Measurements from ENCODE around the gene TMEM53. TPM values are rescaled to one million over a fixed set of nuclear protein-coding genes. Genes with fewer than 3 reads are reported as not detected.

The TMEM53 gene
- total RNA-seq, 5 donors from 2014 or later (not counting 1 experiment from before 2014, with no cell fraction given), result 1.1 to 2.8 (median 2.2) TPM

GRCh38 chr1:44611419-44611818 is 62.9 kb downstream of the TMEM53 start:
- H3K27me3 Mint-ChIP-seq, result no peaks in the 10 kb centered on the region
- POLR2A ChIA-PET, result no interaction called here

DNA sequence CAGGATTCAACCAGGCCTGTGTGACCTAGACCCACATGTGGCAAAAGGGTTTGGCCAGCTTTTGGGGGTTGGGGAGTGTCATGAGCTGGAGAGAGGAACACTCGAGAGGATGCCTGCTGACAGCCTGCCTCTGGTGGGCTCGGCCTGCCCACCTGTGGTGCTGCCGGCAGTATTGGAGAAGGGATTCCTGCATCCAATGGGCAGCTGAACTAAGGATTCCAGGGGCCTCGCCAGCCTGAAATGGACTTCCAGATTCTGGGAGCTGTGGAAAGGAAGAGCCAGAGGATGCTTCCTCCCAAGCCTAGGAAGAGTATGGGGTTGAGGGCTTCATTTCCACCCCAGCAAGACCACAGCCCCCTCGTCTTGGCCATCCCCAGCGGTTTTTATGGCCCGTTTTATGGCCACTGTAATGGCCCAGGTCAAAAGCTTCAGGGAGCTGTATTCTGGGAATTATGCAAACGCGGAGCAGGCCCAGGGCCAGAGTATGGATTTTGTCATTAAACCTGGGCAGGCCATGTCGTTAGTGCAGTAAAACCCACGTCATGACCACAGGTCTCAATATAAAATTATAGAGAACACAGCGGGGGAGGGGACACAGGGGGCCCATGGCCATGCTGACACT is 63.6 kb downstream of the TMEM53 start:
- no peaks in the 10 kb centered on the region for H3K9me3 Mint-ChIP-seq
- no peaks in the 10 kb centered on the region for H3K9me3 ChIP-seq
- H3K36me3 ChIP-seq (ENCODE audit: control insufficient read depth in 2 of 2, extremely low read depth in 1 of 2, insufficient read depth in 1 of 2, low read length in 1 of 2), result no peaks in the 10 kb centered on the region
- H3K27me3 ChIP-seq (replicated peaks in 1 of 2; ENCODE audit: control insufficient read depth in 2 of 2, extremely low read depth in 1 of 2, insufficient read depth in 2 of 2, low read length in 1 of 2), result peaks cover 0 to 13% of the 10 kb centered on the region in 2 experiments
- no peak overlapping the region for H3K4me3 ChIP-seq (ENCODE audit: control insufficient read depth in 1 of 2, extremely low read depth in 1 of 2, low read length in 1 of 2)
- ChIA-PET CTCF (no interaction called here), POLR2A (no interaction called here)
- DNase-seq (no peak), ATAC-seq (replicated peaks in 1 of 4) (no peak)
- no peaks in the 10 kb centered on the region for H3K36me3 Mint-ChIP-seq
- H3K4me1 Mint-ChIP-seq, result no peaks in the 10 kb centered on the region
- no peak overlapping the region for H3K27ac Mint-ChIP-seq
- H3K27me3 Mint-ChIP-seq, result no peaks in the 10 kb centered on the region
- WGBS (ENCODE audit: insufficient coverage), result 68% methylated on average over 6 of the region's 12 CpGs
- no peaks in the 10 kb centered on the region for H3K4me1 ChIP-seq (ENCODE audit: control insufficient read depth in 1 of 2, extremely low read depth in 1 of 2, insufficient read depth in 2 of 2, low read length in 2 of 2)
- no peak overlapping the region for H3K4me3 Mint-ChIP-seq
- no peak overlapping the region for H3K27ac ChIP-seq (ENCODE audit: low read length)

More at GRCh38 chr1:44611419-44611818, 62.9 kb downstream of the TMEM53 start:
- ATAC-seq (replicated peaks in 1 of 4) (no peak), DNase-seq (no peak)
- no peak overlapping the region for H3K4me3 ChIP-seq (ENCODE audit: control insufficient read depth in 1 of 2, extremely low read depth in 1 of 2, low read length in 1 of 2)
- H3K9me3 ChIP-seq, result no peaks in the 10 kb centered on the region
- Mint-ChIP-seq H3K9me3 (no peaks in the 10 kb centered on the region), H3K27ac (no peak overlapping the region), H3K36me3 (no peaks in the 10 kb centered on the region), H3K4me3 (no peak overlapping the region), H3K4me1 (no peaks in the 10 kb centered on the region)
- peaks cover 0 to 12% of the 10 kb centered on the region in 2 experiments for H3K27me3 ChIP-seq (replicated peaks in 1 of 2; ENCODE audit: control insufficient read depth in 2 of 2, extremely low read depth in 1 of 2, insufficient read depth in 2 of 2, low read length in 1 of 2)
- H3K4me1 ChIP-seq (ENCODE audit: control insufficient read depth in 1 of 2, extremely low read depth in 1 of 2, insufficient read depth in 2 of 2, low read length in 2 of 2), result no peaks in the 10 kb centered on the region
- CTCF ChIA-PET, result interaction anchor here (0.6 to 0.7 kb wide), 2 partner anchors 42 to 106 kb away, joined by 3 to 4 read pairs; no protein-coding TSS in a partner anchor
- WGBS (ENCODE audit: insufficient coverage), result 73% methylated on average over 3 of the region's 5 CpGs
- H3K36me3 ChIP-seq (ENCODE audit: control insufficient read depth in 2 of 2, extremely low read depth in 1 of 2, insufficient read depth in 1 of 2, low read length in 1 of 2), result no peaks in the 10 kb centered on the region
- no peak overlapping the region for H3K27ac ChIP-seq (ENCODE audit: low read length)

- Mint-ChIP-seq H3K9me3 (no peaks in the 10 kb centered on the region), H3K36me3 (no peaks in the 10 kb centered on the region), H3K4me3 (no peak overlapping the region), H3K27me3 (no peaks in the 10 kb centered on the region), H3K4me1 (no peaks in the 10 kb centered on the region), H3K27ac (no peak overlapping the region)
- 87% methylated on average over 8 of the region's 25 CpGs for WGBS (ENCODE audit: insufficient coverage)
- ATAC-seq (replicated peaks in 1 of 4) (no peak), DNase-seq (no peak)
- no peaks in the 10 kb centered on the region for H3K9me3 ChIP-seq
- H3K4me3 ChIP-seq (ENCODE audit: control insufficient read depth in 1 of 2, extremely low read depth in 1 of 2, low read length in 1 of 2), result no peak overlapping the region
- ChIA-PET CTCF (interaction anchor here in 1 of 2 donors (1.1 kb wide), 1 partner anchor 43 kb away, joined by 3 read pairs; no protein-coding TSS in a partner anchor), POLR2A (no interaction called here)
- H3K4me1 ChIP-seq (ENCODE audit: control insufficient read depth in 1 of 2, extremely low read depth in 1 of 2, insufficient read depth in 2 of 2, low read length in 2 of 2), result no peaks in the 10 kb centered on the region
- H3K27me3 ChIP-seq (replicated peaks in 1 of 2; ENCODE audit: control insufficient read depth in 2 of 2, extremely low read depth in 1 of 2, insufficient read depth in 2 of 2, low read length in 1 of 2), result peaks cover 0 to 14% of the 10 kb centered on the region in 2 experiments
- no peaks in the 10 kb centered on the region for H3K36me3 ChIP-seq (ENCODE audit: control insufficient read depth in 2 of 2, extremely low read depth in 1 of 2, insufficient read depth in 1 of 2, low read length in 1 of 2)
- no peak overlapping the region for H3K27ac ChIP-seq (ENCODE audit: low read length)
Measured at GRCh38 chr1:44609768-44610526, 64.3 kb downstream of the TMEM53 start.

GRCh38 chr1:44609412-44609767 is 64.9 kb downstream of the TMEM53 start:
- no peaks in the 10 kb centered on the region for H3K36me3 ChIP-seq (ENCODE audit: control insufficient read depth in 2 of 2, extremely low read depth in 1 of 2, insufficient read depth in 1 of 2, low read length in 1 of 2)
- Mint-ChIP-seq H3K4me3 (no peak overlapping the region), H3K27me3 (no peaks in the 10 kb centered on the region), H3K4me1 (no peaks in the 10 kb centered on the region), H3K27ac (no peak overlapping the region), H3K36me3 (no peaks in the 10 kb centered on the region), H3K9me3 (no peaks in the 10 kb centered on the region)
- ChIA-PET POLR2A (no interaction called here), CTCF (interaction anchor here in 1 of 2 donors (1.1 kb wide), 1 partner anchor 43 kb away, joined by 3 read pairs; no protein-coding TSS in a partner anchor)
- H3K4me1 ChIP-seq (ENCODE audit: control insufficient read depth in 1 of 2, extremely low read depth in 1 of 2, insufficient read depth in 2 of 2, low read length in 2 of 2), result no peaks in the 10 kb centered on the region
- peak in 16 of 35 experiments; percentile 4 to 43 (median 18) for DNase-seq
- H3K4me3 ChIP-seq (ENCODE audit: control insufficient read depth in 1 of 2, extremely low read depth in 1 of 2, low read length in 1 of 2), result no peak overlapping the region
- WGBS (ENCODE audit: insufficient coverage), result 73% methylated on average over 5 of the region's 10 CpGs
- peaks cover 0 to 14% of the 10 kb centered on the region in 2 experiments for H3K27me3 ChIP-seq (replicated peaks in 1 of 2; ENCODE audit: control insufficient read depth in 2 of 2, extremely low read depth in 1 of 2, insufficient read depth in 2 of 2, low read length in 1 of 2)
- H3K9me3 ChIP-seq, result no peaks in the 10 kb centered on the region
- no peak for ATAC-seq (replicated peaks in 1 of 4)
- no peak overlapping the region for H3K27ac ChIP-seq (ENCODE audit: low read length)

- Mint-ChIP-seq H3K27ac (no peak overlapping the region), H3K27me3 (no peaks in the 10 kb centered on the region), H3K36me3 (no peaks in the 10 kb centered on the region), H3K9me3 (no peaks in the 10 kb centered on the region), H3K4me1 (no peaks in the 10 kb centered on the region), H3K4me3 (no peak overlapping the region)
- CTCF ChIA-PET, result interaction anchor here (0.6 to 1.3 kb wide), 2 partner anchors 45 to 246 kb away, joined by 3 read pairs; no protein-coding TSS in a partner anchor
- POLR2A ChIA-PET, result no interaction called here
- H3K4me1 ChIP-seq (ENCODE audit: control insufficient read depth in 1 of 2, extremely low read depth in 1 of 2, insufficient read depth in 2 of 2, low read length in 2 of 2), result no peaks in the 10 kb centered on the region
- 93% methylated on average over 3 of the region's 6 CpGs for WGBS (ENCODE audit: insufficient coverage)
- H3K27ac ChIP-seq (ENCODE audit: low read length), result no peak overlapping the region
- peaks cover 0 to 20% of the 10 kb centered on the region in 2 experiments for H3K27me3 ChIP-seq (replicated peaks in 1 of 2; ENCODE audit: control insufficient read depth in 2 of 2, extremely low read depth in 1 of 2, insufficient read depth in 2 of 2, low read length in 1 of 2)
- no peak for ATAC-seq (replicated peaks in 1 of 4)
- no peaks in the 10 kb centered on the region for H3K9me3 ChIP-seq
- DNase-seq, result no peak
- no peak overlapping the region for H3K4me3 ChIP-seq (ENCODE audit: control insufficient read depth in 1 of 2, extremely low read depth in 1 of 2, low read length in 1 of 2)
- H3K36me3 ChIP-seq (ENCODE audit: control insufficient read depth in 2 of 2, extremely low read depth in 1 of 2, insufficient read depth in 1 of 2, low read length in 1 of 2), result no peaks in the 10 kb centered on the region
Measured at GRCh38 chr1:44608141-44608540, 66.1 kb downstream of the TMEM53 start.

- DNase-seq, result no peak
- Histone ChIP-seq H3K9me3 (no peaks in the 10 kb centered on the region), H3K27me3 (replicated peaks in 1 of 2; ENCODE audit: control insufficient read depth in 2 of 2, extremely low read depth in 1 of 2, insufficient read depth in 2 of 2, low read length in 1 of 2) (peaks cover 0 to 26% of the 10 kb centered on the region in 2 experiments), H3K4me3 (ENCODE audit: control insufficient read depth in 1 of 2, extremely low read depth in 1 of 2, low read length in 1 of 2) (no peak overlapping the region), H3K27ac (ENCODE audit: low read length) (no peak overlapping the region), H3K36me3 (ENCODE audit: control insufficient read depth in 2 of 2, extremely low read depth in 1 of 2, insufficient read depth in 1 of 2, low read length in 1 of 2) (no peaks in the 10 kb centered on the region), H3K4me1 (ENCODE audit: control insufficient read depth in 1 of 2, extremely low read depth in 1 of 2, insufficient read depth in 2 of 2, low read length in 2 of 2) (no peaks in the 10 kb centered on the region)
- Mint-ChIP-seq H3K27ac (no peak overlapping the region), H3K4me3 (no peak overlapping the region), H3K9me3 (no peaks in the 10 kb centered on the region), H3K27me3 (no peaks in the 10 kb centered on the region), H3K36me3 (no peaks in the 10 kb centered on the region), H3K4me1 (no peaks in the 10 kb centered on the region)
- ATAC-seq (replicated peaks in 1 of 4), result no peak
- ChIA-PET CTCF (no interaction called here), POLR2A (no interaction called here)
- WGBS (ENCODE audit: insufficient coverage), result 74% methylated on average over 3 of the region's 8 CpGs
Measured at GRCh38 chr1:44606701-44607281, 67.5 kb downstream of the TMEM53 start.

Data from T-cell (primary cell).